Keratinocyte (primary cell): ENCODE data around the gene C18orf54. TPM values are rescaled to one million over a fixed set of nuclear protein-coding genes. Genes with fewer than 3 reads are reported as not detected.

ENCODE experiments used
- DNase-seq: peaks from one replicate; pipeline ENCODE4 v3.0.0-alpha.2; 2011; ENCODE audit warnings: low read depth, missing footprints, low spot score
- FAIRE-seq: peaks from 2 replicates; lab custom pipeline; 2011; peaks lifted over from hg19 to GRCh38; lab: Jason Lieb, UNC
- H2AFZ ChIP-seq: 2 replicates; pipeline ENCODE4 v1.6.0; 2012; ENCODE audit warnings: low read length, control low read depth, inconsistent platforms; ENCODE audit not compliant: control insufficient read depth
- H3K27ac ChIP-seq: 2 replicates; pipeline ENCODE4 v1.5.1; 2011; ENCODE audit warnings: low read length; ENCODE audit not compliant: control insufficient read depth, insufficient read depth
- H3K27me3 ChIP-seq: 3 replicates; pipeline ENCODE4 v1.6.0; 2011; ENCODE audit warnings: low read length; ENCODE audit not compliant: control insufficient read depth, insufficient read depth; ENCODE audit errors: extremely low read depth
- H3K36me3 ChIP-seq, 2 experiments: 2 replicates in 1 of 2; 3 replicates in 1 of 2; pipeline ENCODE4 v1.5.1; 2011; ENCODE audit warnings: low read length in 2 of 2, mild to moderate bottlenecking in 1 of 2; ENCODE audit not compliant: control insufficient read depth in 2 of 2, insufficient read depth in 2 of 2; ENCODE audit errors: extremely low read depth in 1 of 2
- H3K4me1 ChIP-seq: 3 replicates; pipeline ENCODE4 v1.5.1; 2011; ENCODE audit warnings: low read length; ENCODE audit not compliant: control insufficient read depth, insufficient read depth; ENCODE audit errors: extremely low read depth
- H3K4me2 ChIP-seq: 3 replicates; pipeline ENCODE4 v1.6.0; 2011; ENCODE audit warnings: low read depth, low read length; ENCODE audit not compliant: control insufficient read depth, insufficient read depth; ENCODE audit errors: extremely low read depth
- H3K4me3 ChIP-seq, 3 experiments: fragments of 200-600 bp in 1 of 3; sonication (generic) in 1 of 3; 2 replicates in 2 of 3; 3 replicates in 1 of 3; pipeline ENCODE4 v1.5.1; 2011 to 2016; ENCODE audit warnings: low read length in 3 of 3, mild to moderate bottlenecking in 3 of 3, control low read depth in 2 of 3, inconsistent platforms in 1 of 3, low read depth in 1 of 3, mixed read lengths in 1 of 3, mixed run types in 1 of 3, moderate library complexity in 1 of 3; ENCODE audit not compliant: control insufficient read depth in 2 of 3, insufficient read depth in 2 of 3; ENCODE audit errors: extremely low read depth in 1 of 3
- H3K79me2 ChIP-seq: 2 replicates; pipeline ENCODE4 v1.6.0; 2012; ENCODE audit warnings: low read length; ENCODE audit not compliant: control insufficient read depth, insufficient read depth
- H3K9ac ChIP-seq: 3 replicates; pipeline ENCODE4 v1.6.0; 2011; ENCODE audit warnings: low read length; ENCODE audit not compliant: control insufficient read depth, insufficient read depth; ENCODE audit errors: extremely low read depth
- H3K9me1 ChIP-seq: 3 replicates; pipeline ENCODE4 v1.6.0; 2011; ENCODE audit warnings: low read length; ENCODE audit not compliant: control insufficient read depth, insufficient read depth; ENCODE audit errors: extremely low read depth
- H3K9me3 ChIP-seq: 2 replicates; pipeline ENCODE4 v1.5.1; 2012; ENCODE audit warnings: low read depth, low read length; ENCODE audit not compliant: control insufficient read depth
- H4K20me1 ChIP-seq: 3 replicates; pipeline ENCODE4 v1.6.0; 2011; ENCODE audit warnings: low read length; ENCODE audit not compliant: control insufficient read depth, insufficient read depth; ENCODE audit errors: extremely low read depth
- CTCF ChIP-seq, 3 experiments: IDR thresholded peaks in 1 of 3; conservative IDR thresholded peaks in 1 of 3; optimal IDR thresholded peaks in 1 of 3; 2 replicates in 2 of 3; 3 replicates in 1 of 3; pipeline versions ENCODE3 to v1.5.1; 2011; ENCODE audit warnings: low read length in 3 of 3, mild to moderate bottlenecking in 3 of 3, moderate library complexity in 2 of 3, control low read depth in 1 of 3, inconsistent platforms in 1 of 3; ENCODE audit not compliant: insufficient read depth in 2 of 3; ENCODE audit errors: extremely low read depth in 1 of 3
- EZH2 ChIP-seq: IDR thresholded peaks from one replicate; pipeline ENCODE4 v1.6.1; 2012; ENCODE audit warnings: inconsistent platforms, mild to moderate bottlenecking, low read length, moderate library complexity
- dilution Hi-C: fragments of 300-500 bp; cut with MboI; formaldehyde crosslinking; loops from one replicate; pipeline ENCODE4 v1.7.0; 2020; ENCODE audit warnings: low sequenced_read_pairs; ENCODE audit not compliant: extremely low pct_ligation_motif_present
- polyA plus RNA-seq, 5 experiments: library from polyadenylated mRNA; depleted of rRNA in 3 of 5; stranded (reverse) in 3 of 5; stranded (forward) in 1 of 5; unstranded in 1 of 5; fragments of >200 nt; gene quantifications; 1 replicate in 1 of 5; 2 replicates in 3 of 5; 3 replicates in 1 of 5; pipeline versions ENCODE4 v1.2.1 to v1.2.3, GENCODE V29; 2011 to 2012; ENCODE audit warnings: missing spikeins in 2 of 5, low read depth in 1 of 5, low replicate concordance in 1 of 5

C18orf54 gene
- polyA plus RNA-seq, 1 donor (not counting 4 experiments of a cell fraction or from before 2014, with no cell fraction given) = 5.1 TPM

DNA sequence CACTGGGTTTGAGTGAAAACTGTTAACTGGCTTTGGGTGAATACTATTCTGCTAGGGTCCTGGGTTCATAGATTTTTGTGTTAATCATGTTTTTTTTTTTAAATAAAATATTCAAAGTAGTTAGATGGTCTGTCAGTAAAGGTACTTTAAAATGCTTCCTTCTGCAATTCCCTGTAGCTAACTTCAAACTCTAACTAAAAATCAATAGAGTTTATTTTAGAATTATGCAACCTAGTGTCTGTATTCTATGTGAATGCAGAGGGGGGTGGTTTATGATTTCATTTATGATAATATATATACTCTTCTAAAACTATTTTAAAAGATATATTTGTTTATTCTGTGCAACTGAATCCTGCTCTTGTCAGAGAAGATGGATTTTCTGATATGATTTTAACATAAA is 27.9 kb upstream of the C18orf54 start:
- no peaks in the 10 kb centered on the region for H3K36me3 ChIP-seq
- H3K4me2 ChIP-seq = no peak overlapping the region
- no peaks in the 10 kb centered on the region for H3K79me2 ChIP-seq
- dilution Hi-C loops = no loop called here
- TF ChIP-seq CTCF (optimal IDR thresholded peaks at IDR 0.05 in 1 of 3, IDR thresholded peaks at IDR 0.05 in 1 of 3, conservative IDR thresholded peaks at IDR 0.05 in 1 of 3; ENCODE audit: extremely low read depth in 1 of 3, insufficient read depth in 2 of 3, low read length in 3 of 3) (no peak), EZH2 (no peak)
- DNase-seq (no peak), FAIRE-seq (no peak)
- no peak overlapping the region for H3K4me3 ChIP-seq
- no peak overlapping the region for H3K9ac ChIP-seq
- H3K27me3 ChIP-seq = no peaks in the 10 kb centered on the region
- H3K4me1 ChIP-seq = peaks cover 4% of the 10 kb centered on the region
- H2AFZ ChIP-seq = no peak overlapping the region
- H3K9me3 ChIP-seq = no peaks in the 10 kb centered on the region
- no peaks in the 10 kb centered on the region for H3K9me1 ChIP-seq
- H3K27ac ChIP-seq = no peak overlapping the region
- no peaks in the 10 kb centered on the region for H4K20me1 ChIP-seq

GRCh38 chr18:54330768-54331548 is 26.7 kb upstream of the C18orf54 start:
- FAIRE-seq = no peak
- no peak for DNase-seq
- H3K36me3 ChIP-seq = no peaks in the 10 kb centered on the region

More at GRCh38 chr18:54330768-54331548, 26.7 kb upstream of the C18orf54 start:
- H3K9me1 ChIP-seq = no peaks in the 10 kb centered on the region
- H3K9ac ChIP-seq = no peak overlapping the region
- no peak overlapping the region for H3K27ac ChIP-seq
- no peak overlapping the region for H2AFZ ChIP-seq
- H3K4me2 ChIP-seq = no peak overlapping the region
- no peaks in the 10 kb centered on the region for H3K79me2 ChIP-seq
- H4K20me1 ChIP-seq = no peaks in the 10 kb centered on the region
- H3K9me3 ChIP-seq = no peaks in the 10 kb centered on the region
- H3K4me3 ChIP-seq = no peak overlapping the region
- dilution Hi-C loops = no loop called here
- no peaks in the 10 kb centered on the region for H3K27me3 ChIP-seq
- peak in 1 of 3 experiments; percentile 3 for TF ChIP-seq CTCF (optimal IDR thresholded peaks at IDR 0.05 in 1 of 3, IDR thresholded peaks at IDR 0.05 in 1 of 3, conservative IDR thresholded peaks at IDR 0.05 in 1 of 3; ENCODE audit: extremely low read depth in 1 of 3, insufficient read depth in 2 of 3, low read length in 3 of 3)
- no peak for TF ChIP-seq EZH2
- peaks cover 4% of the 10 kb centered on the region for H3K4me1 ChIP-seq
